ENCODE measurements around the gene BATF.

DNA sequence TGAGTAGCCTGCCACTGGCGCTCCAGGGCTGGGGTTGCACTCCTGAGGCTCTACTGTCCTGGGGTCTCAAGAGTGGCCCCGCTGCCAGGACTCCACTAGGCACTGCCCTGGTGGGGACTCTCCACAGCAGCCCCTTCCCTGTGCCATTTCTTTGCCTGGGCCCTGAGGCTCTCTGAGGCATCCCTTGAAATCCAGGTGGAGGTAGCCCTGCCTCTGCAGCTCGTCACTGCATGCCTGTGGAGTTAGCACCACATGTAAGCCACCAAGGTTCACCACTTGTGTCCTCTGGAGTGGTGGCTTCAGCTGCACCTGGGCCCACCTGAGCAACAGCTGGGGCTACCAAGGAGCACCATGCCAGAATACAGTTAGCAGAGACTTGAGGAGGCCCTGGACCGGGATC lies 39.9 kb upstream of the BATF start:
- TF ChIP-seq POLR2A (IDR thresholded peaks at IDR 0.05; ENCODE audit: borderline replicate concordance, extremely low read depth, insufficient read depth, insufficient read length) = no peak
- TF ChIP-seq, protein P1, sequence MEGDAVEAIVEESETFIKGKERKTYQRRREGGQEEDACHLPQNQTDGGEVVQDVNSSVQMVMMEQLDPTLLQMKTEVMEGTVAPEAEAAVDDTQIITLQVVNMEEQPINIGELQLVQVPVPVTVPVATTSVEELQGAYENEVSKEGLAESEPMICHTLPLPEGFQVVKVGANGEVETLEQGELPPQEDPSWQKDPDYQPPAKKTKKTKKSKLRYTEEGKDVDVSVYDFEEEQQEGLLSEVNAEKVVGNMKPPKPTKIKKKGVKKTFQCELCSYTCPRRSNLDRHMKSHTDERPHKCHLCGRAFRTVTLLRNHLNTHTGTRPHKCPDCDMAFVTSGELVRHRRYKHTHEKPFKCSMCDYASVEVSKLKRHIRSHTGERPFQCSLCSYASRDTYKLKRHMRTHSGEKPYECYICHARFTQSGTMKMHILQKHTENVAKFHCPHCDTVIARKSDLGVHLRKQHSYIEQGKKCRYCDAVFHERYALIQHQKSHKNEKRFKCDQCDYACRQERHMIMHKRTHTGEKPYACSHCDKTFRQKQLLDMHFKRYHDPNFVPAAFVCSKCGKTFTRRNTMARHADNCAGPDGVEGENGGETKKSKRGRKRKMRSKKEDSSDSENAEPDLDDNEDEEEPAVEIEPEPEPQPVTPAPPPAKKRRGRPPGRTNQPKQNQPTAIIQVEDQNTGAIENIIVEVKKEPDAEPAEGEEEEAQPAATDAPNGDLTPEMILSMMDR (IDR thresholded peaks at IDR 0.05 in 2 of 3, conservative IDR thresholded peaks at IDR 0.05 in 1 of 3; ENCODE audit: borderline replicate concordance in 1 of 3, insufficient read depth in 1 of 3, low read depth in 2 of 3, low read length in 2 of 3) = no peak
